Pancreas (tissue), 10 donors: Measurements from ENCODE around the gene FANCI. TPM values are rescaled to one million over a fixed set of nuclear protein-coding genes. Genes with fewer than 3 reads are reported as not detected.
"Not testable (repeated sequence)": the region's sequence is repeated elsewhere in the genome, so short reads cannot be mapped to it uniquely, and the experiment has no call there.

Source experiments
- ATAC-seq, 4 donors: fragments of 200-7000 bp; cut with Tn5 transposase; one replicate each; pipeline versions ENCODE4 v1.8.0 to v1.9.1; 2020; ENCODE audit warnings: mild to moderate bottlenecking in 4 of 4, moderate library complexity in 4 of 4
- DNase-seq, 6 donors: peaks; one replicate each; pipeline ENCODE4 v3.0.0-alpha.2; 2020
- FAIRE-seq: peaks from 2 replicates; lab custom pipeline; 2012; peaks lifted over from hg19 to GRCh38; lab: Jason Lieb, UNC
- H3K27ac ChIP-seq, 4 donors: fragments of 200-600 bp; sonication (generic); 1 replicate in 3 of 4; 2 replicates in 1 of 4; pipeline versions ENCODE4 v1.5.0 to v1.8.0; 2020
- H3K27me3 ChIP-seq, 4 donors: fragments of 200-600 bp; one replicate each; pipeline ENCODE4 v1.8.0; 2021
- H3K36me3 ChIP-seq, 3 donors: fragments of 200-600 bp; sonication (generic) in 1 of 3; one replicate each; pipeline versions ENCODE4 v1.5.0 to v1.8.0; 2020 to 2021
- H3K4me1 ChIP-seq, 3 donors: fragments of 200-600 bp; one replicate each; pipeline ENCODE4 v1.8.0; 2021
- H3K4me3 ChIP-seq, 4 donors: fragments of 200-600 bp; sonication (generic) in 2 of 4; one replicate each; pipeline versions ENCODE4 v1.5.0 to v1.8.0; 2020 to 2021
- H3K9me3 ChIP-seq, 4 donors: fragments of 200-600 bp; one replicate each; pipeline ENCODE4 v1.8.0; 2021
- WGBS, 2 donors: extraction: QIAGEN DNeasy Blood & Tissue Kit; methylation state at CpG; one replicate each; pipeline ENCODE4 v1.1.7; 2013; 5-methylcytosine and 5-hydroxymethylcytosine counted together
- intact Hi-C, 3 donors: fragments of 100-400 bp; cut with DNase I; formaldehyde crosslinking; loops; one replicate each; pipeline versions ENCODE4 v1.11.1 to v1.14.2; 2022
- polyA plus RNA-seq, 2 donors: library from polyadenylated mRNA; stranded (reverse); fragments of 200-250 nt; gene quantifications; one replicate each; pipeline ENCODE4 v1.2.3, GENCODE V29; 2013
- total RNA-seq, 6 donors: library from RNA; stranded (reverse); fragmentation: NEBNext Ultra II Directional in 4 of 6; extraction: Animal tissue kit (Norgen Biotek cat#: 25700) in 4 of 6; gene quantifications; one replicate each; pipeline versions ENCODE4 v1.2.1 to v1.2.4, GENCODE V29; 2021 to 2023
- TF ChIP-seq, protein P1 (sequence below), 4 donors: fragments of 200-600 bp; sonication (generic) in 3 of 4; IDR thresholded peaks; one replicate each; pipeline versions ENCODE4 v1.5.0 to v1.8.0; 2021; ENCODE audit warnings: antibody characterized with exemption in 4 of 4
- donor health status: healthy with polysubstance abuse.
- donor health status: DM: no; HTN: no; CAD: no; lungs with moderate emphysema.
- donor health status: DM: no; HTN: no; CAD: no.
- donor health status: control.
- donor health status: control.
- donor health status: Bipolar disorder and iron deficiency.
- donor health status: DM: yes; HTN: yes; CAD: no.
- donor health status: DM: no; HTN: no; CAD: no.
- donor health status: DM: no; HTN: no; CAD: no.
- donor health status: DM: yes; HTN: yes; CAD: no.

FANCI gene
- total and polyA plus RNA-seq, 8 donors, result 1.5 to 4.8 (median 3.3) TPM

DNA sequence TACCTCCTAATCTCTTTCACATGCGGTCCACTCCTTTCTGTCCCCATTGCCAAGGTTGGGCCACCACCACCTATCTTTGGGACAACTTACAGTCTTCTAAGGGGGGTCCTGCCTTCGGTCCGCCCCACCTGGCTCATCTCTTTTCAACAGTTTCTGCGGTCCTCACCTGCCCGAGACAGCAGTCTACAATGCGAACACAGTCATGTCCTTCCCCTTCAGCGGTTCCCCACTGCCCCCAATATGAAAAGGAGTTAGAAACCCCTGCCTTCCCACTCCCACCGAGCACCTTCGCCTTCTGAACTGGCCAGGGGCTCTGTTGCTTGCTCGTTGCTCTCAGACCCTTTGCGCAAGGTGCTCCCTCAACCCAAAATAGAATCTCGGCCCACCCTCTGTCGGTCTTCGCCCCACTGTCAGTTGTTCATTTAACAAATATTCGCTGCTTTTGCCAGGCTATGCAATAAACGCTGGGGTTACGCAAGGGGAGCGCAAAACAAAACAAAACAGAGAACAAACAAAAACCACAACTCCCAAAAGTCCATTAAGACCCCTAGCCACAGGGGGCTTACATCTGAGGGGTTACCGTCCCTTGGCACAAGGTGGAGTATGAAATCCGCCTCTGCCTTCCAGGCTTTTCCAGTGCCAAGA, 611 bp upstream of the FANCI start:
- intact Hi-C loops, result no loop called here
- Histone ChIP-seq H3K27ac (peak overlapping the region in 1 of 4 donors; percentile 39), H3K36me3 (no peaks in the 10 kb centered on the region), H3K9me3 (no peaks in the 10 kb centered on the region), H3K27me3 (no peaks in the 10 kb centered on the region), H3K4me3 (peak overlapping the region; percentile 55 to 87 (median 58)), H3K4me1 (no peaks in the 10 kb centered on the region)
- TF ChIP-seq, protein P1, sequence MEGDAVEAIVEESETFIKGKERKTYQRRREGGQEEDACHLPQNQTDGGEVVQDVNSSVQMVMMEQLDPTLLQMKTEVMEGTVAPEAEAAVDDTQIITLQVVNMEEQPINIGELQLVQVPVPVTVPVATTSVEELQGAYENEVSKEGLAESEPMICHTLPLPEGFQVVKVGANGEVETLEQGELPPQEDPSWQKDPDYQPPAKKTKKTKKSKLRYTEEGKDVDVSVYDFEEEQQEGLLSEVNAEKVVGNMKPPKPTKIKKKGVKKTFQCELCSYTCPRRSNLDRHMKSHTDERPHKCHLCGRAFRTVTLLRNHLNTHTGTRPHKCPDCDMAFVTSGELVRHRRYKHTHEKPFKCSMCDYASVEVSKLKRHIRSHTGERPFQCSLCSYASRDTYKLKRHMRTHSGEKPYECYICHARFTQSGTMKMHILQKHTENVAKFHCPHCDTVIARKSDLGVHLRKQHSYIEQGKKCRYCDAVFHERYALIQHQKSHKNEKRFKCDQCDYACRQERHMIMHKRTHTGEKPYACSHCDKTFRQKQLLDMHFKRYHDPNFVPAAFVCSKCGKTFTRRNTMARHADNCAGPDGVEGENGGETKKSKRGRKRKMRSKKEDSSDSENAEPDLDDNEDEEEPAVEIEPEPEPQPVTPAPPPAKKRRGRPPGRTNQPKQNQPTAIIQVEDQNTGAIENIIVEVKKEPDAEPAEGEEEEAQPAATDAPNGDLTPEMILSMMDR (IDR thresholded peaks at IDR 0.05), result no peak
- FAIRE-seq (no peak), ATAC-seq (peak; percentile 6 to 20 (median 15)), DNase-seq (peak in 1 of 6 donors; percentile 7)
- 25 to 32% methylated on average over 20 of the region's 20 CpGs for WGBS, 2 donors

DNA sequence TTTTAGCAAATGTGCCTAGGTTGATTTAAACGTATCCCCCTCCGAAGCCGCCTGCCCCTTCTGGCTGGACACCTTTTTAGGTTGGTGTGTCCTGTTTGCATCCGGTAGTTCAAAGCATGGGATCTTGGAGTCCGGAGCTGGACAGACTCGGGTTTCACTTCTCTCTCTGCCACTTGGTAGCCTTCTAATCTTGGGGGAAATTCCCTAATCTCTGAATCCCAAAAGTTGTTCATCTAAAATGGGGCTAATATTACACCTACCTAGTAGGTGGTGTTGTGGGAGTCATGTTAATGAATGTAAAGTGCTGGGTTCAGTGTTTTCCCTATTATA, 760 bp downstream of the FANCI start:
- intact Hi-C loops, result no loop called here
- H3K4me1 ChIP-seq, result no peaks in the 10 kb centered on the region
- no peak for ATAC-seq
- no peak for DNase-seq
- no peak overlapping the region for H3K27ac ChIP-seq
- no peak for FAIRE-seq
- 0 to 1% methylated on average over 6 of the region's 6 CpGs for WGBS, 2 donors
- no peaks in the 10 kb centered on the region for H3K36me3 ChIP-seq
- no peaks in the 10 kb centered on the region for H3K9me3 ChIP-seq
- TF ChIP-seq, protein P1 (IDR thresholded peaks at IDR 0.05), result no peak
- no peaks in the 10 kb centered on the region for H3K27me3 ChIP-seq
- peak overlapping the region in 3 of 4 donors; percentile 55 to 87 (median 60) for H3K4me3 ChIP-seq

DNA sequence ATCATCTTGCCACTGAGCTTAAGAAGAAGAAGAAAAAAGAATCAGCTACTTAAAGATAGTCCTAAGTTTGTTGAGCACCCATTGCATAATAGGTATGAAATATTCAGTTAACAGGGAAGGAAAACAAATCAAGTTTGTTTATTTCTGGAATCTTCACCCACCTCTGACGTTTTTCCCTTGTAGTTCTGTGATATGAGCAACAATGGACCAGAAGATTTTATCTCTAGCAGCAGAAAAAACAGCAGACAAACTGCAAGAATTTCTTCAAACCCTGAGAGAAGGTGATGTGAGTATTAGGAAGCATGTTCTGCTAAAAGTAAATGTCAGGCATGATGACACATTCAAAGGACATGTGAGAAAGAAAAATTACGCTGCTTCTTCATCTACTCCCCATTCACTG, 3.7 kb downstream of the FANCI start:
- ATAC-seq (no peak), FAIRE-seq (no peak), DNase-seq (no peak)
- Histone ChIP-seq H3K27me3 (no peaks in the 10 kb centered on the region), H3K4me3 (no peak overlapping the region), H3K4me1 (no peaks in the 10 kb centered on the region), H3K36me3 (no peaks in the 10 kb centered on the region), H3K9me3 (no peaks in the 10 kb centered on the region), H3K27ac (no peak overlapping the region)
- intact Hi-C loops, result no loop called here
- WGBS, 2 donors, result 66 to 72% methylated on average over 2 of the region's 2 CpGs
- TF ChIP-seq, protein P1 (IDR thresholded peaks at IDR 0.05), result no peak

DNA sequence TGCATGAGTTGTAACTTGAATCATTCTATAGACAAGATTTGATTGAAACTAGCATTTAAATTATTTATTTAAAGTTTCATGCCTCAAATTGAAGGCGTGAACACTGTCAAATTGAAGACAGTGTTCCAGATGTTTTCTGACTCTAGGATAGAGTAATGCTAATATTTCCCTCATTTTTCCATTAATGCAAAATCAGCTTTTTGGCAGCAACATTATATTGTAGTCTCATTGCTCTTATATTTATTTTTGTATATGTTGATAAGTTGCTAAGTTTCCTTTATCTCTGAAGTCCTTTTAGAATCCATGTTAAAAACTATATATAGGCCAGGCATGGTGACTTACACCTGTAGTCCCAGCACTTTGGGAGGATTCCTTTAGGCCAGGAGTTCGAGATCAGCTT, 4.8 kb downstream of the FANCI start:
- Histone ChIP-seq H3K4me1 (no peaks in the 10 kb centered on the region), H3K27ac (no peak overlapping the region), H3K27me3 (no peaks in the 10 kb centered on the region), H3K36me3 (no peaks in the 10 kb centered on the region), H3K9me3 (no peaks in the 10 kb centered on the region), H3K4me3 (no peak overlapping the region)
- ATAC-seq (no peak), DNase-seq (no peak), FAIRE-seq (no peak)
- WGBS, 2 donors, result 98 to 99% methylated on average over 2 of the region's 2 CpGs
- intact Hi-C loops, result no loop called here
- TF ChIP-seq, protein P1 (IDR thresholded peaks at IDR 0.05), result no peak

DNA sequence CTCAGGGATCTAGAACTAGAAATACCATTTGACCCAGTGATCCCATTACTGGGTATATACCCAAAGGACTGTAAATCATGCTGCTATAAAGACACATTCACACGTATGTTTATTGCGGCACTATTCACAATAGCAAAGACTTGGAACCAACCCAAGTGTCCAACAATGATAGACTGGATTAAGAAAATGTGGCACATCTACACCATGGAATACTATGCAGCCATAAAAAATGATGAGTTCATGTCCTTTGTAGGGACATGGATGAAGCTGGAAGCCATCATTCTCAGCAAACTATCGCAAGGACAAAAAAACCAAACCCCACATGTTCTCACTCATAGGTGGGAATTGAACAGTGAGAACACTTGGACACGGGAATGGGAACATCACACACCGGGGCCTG, 6.4 kb downstream of the FANCI start:
- H3K36me3 ChIP-seq, intact Hi-C loops, FAIRE-seq, ATAC-seq, H3K27me3 ChIP-seq, DNase-seq, H3K4me3 ChIP-seq, H3K27ac ChIP-seq, H3K4me1 ChIP-seq, H3K9me3 ChIP-seq: not testable (repeated sequence)
- WGBS, 2 donors, result 91 to 94% methylated on average over 5 of the region's 5 CpGs

DNA sequence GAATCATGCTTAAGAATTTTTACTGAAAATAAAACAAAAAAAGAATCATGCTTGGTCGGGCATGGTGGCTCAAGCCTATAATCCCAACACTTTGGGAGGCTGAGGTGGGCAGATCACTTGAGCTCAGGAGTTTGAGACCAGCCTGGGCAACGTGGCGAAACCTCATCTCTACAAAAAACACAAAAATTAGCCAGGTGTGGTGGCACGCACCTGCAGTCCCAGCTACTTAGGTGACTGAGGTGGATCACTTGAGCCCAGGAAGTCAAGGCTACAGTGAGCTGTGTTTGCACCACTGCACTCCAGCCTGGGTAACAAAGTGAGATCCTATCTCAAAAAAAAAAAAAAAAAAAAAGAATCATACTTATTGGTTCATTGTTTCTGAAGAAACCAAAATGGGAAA, 33.5 kb downstream of the FANCI start:
- H3K4me1 ChIP-seq, H3K27ac ChIP-seq, H3K9me3 ChIP-seq, H3K27me3 ChIP-seq, H3K4me3 ChIP-seq, H3K36me3 ChIP-seq, ATAC-seq, intact Hi-C loops, DNase-seq, FAIRE-seq: not testable (repeated sequence)
- WGBS, 2 donors, result 94 to 96% methylated on average over 4 of the region's 4 CpGs
